ENCODE results near the gene MAP3K15. TPM values are rescaled to one million over a fixed set of nuclear protein-coding genes. Genes with fewer than 3 reads are reported as not detected.
"Not testable (repeated sequence)": the region's sequence is repeated elsewhere in the genome, so short reads cannot be mapped to it uniquely, and the experiment has no call there.

The MAP3K15 gene
- total RNA-seq, 2 experiments from 2014 or later, result 0.31 to 0.37 TPM

GRCh38 chrX:19517965-19518364 lies 2.7 kb upstream of the MAP3K15 start:
- H3K27me3 Mint-ChIP-seq (ENCODE audit: low read depth), result peaks cover 21% of the 10 kb centered on the region
- CTCF ChIA-PET, result no interaction called here
- H3K27ac Mint-ChIP-seq, result no peak overlapping the region

DNA sequence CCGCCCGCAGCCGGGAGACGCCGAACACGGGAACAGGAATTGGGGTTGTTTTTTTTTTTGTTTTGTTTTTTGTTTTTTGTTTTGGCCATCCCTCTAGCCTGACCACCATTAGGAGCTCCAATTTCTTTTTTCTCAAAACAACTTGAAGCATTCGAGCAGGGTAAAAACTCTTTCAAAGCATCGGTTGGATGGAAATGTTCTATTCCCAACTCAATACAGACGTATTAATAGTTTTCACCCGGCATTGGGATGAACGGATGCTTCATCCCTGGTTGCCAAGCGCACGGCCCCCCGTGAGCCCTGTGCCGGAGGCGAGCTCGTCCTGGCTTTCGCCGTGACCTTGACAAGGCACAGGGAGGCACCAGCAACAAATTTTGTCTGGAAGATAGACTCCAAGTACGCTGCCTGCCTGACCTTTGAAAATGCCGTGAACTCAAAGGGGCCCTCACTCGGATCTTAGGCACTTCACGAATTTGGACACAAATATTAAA lies 352 bp upstream of the MAP3K15 start:
- no peaks in the 10 kb centered on the region for H3K9me3 Mint-ChIP-seq (ENCODE audit: insufficient read depth)
- peaks cover 7% of the 10 kb centered on the region for H3K4me1 Mint-ChIP-seq (ENCODE audit: low read depth)
- no peak overlapping the region for H3K27ac Mint-ChIP-seq
- ATAC-seq, result no peak
- ChIA-PET POLR2A (no interaction called here), CTCF (interaction anchor here (1.0 kb wide), 1 partner anchor 143 kb away, joined by 3 read pairs; no protein-coding TSS in a partner anchor)
- H3K4me3 Mint-ChIP-seq, result no peak overlapping the region
- peaks cover 19% of the 10 kb centered on the region for H3K27me3 Mint-ChIP-seq (ENCODE audit: low read depth)
- DNase-seq, result no peak
- H3K36me3 Mint-ChIP-seq (ENCODE audit: low read depth), result no peaks in the 10 kb centered on the region

More at GRCh38 chrX:19517965-19518364, 2.7 kb upstream of the MAP3K15 start:
- H3K4me1 Mint-ChIP-seq (ENCODE audit: low read depth), result peaks cover 3% of the 10 kb centered on the region
- no peak for ATAC-seq
- H3K4me3 Mint-ChIP-seq, result no peak overlapping the region
- POLR2A ChIA-PET, result no interaction called here
- no peak for DNase-seq
- no peaks in the 10 kb centered on the region for H3K36me3 Mint-ChIP-seq (ENCODE audit: low read depth)
- no peaks in the 10 kb centered on the region for H3K9me3 Mint-ChIP-seq (ENCODE audit: insufficient read depth)

DNA sequence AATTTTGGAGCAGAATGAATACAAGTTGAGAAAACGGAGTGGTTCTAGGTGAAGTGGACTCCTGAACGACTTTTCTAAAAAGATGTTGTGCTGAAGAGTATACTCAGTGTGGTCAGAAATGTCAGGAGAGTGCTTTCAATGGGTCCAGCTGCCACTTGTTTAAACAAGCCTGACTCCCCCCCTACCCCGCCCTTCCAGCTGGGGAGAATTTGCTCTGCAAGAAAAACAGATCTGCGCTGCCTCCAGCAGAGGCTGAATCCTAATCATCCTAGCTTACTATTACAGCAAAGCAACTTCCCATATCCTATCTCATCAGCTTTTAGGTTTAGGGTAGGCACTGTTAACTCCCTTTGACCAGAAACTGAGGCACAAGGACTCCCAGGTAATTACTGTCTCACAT lies 1.9 kb downstream of the MAP3K15 start:
- Mint-ChIP-seq H3K4me3 (no peak overlapping the region), H3K27me3 (ENCODE audit: low read depth) (peaks cover 29% of the 10 kb centered on the region), H3K27ac (no peak overlapping the region), H3K4me1 (ENCODE audit: low read depth) (peaks cover 7% of the 10 kb centered on the region), H3K9me3 (ENCODE audit: insufficient read depth) (no peaks in the 10 kb centered on the region), H3K36me3 (ENCODE audit: low read depth) (no peaks in the 10 kb centered on the region)
- DNase-seq (no peak), ATAC-seq (no peak)
- POLR2A ChIA-PET, result no interaction called here
- CTCF ChIA-PET, result no interaction called here

DNA sequence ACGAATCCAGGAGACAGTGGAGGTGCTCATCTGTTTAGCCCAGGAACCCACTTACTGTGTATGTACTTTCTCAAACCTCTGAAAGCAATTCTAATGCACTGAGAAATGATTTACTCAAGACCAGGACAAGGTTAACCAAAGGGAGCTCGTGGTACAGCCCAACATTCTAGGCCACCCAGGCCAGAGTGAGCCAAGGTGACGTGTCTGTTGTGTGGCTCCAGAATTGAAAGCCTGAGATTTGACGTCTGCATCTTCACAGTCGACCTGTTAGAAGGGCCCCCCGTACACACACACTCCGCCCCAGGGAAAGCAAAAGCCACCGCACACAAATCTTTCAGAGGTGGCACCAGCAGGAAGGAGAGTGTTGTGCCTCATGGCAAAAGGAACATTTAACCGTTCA lies 2.3 kb downstream of the MAP3K15 start:
- peaks cover 7% of the 10 kb centered on the region for H3K4me1 Mint-ChIP-seq (ENCODE audit: low read depth)
- H3K36me3 Mint-ChIP-seq (ENCODE audit: low read depth), result no peaks in the 10 kb centered on the region
- H3K4me3 Mint-ChIP-seq, result no peak overlapping the region
- H3K27ac Mint-ChIP-seq, result no peak overlapping the region
- ChIA-PET CTCF (no interaction called here), POLR2A (no interaction called here)
- no peaks in the 10 kb centered on the region for H3K9me3 Mint-ChIP-seq (ENCODE audit: insufficient read depth)
- no peak for ATAC-seq
- peaks cover 26% of the 10 kb centered on the region for H3K27me3 Mint-ChIP-seq (ENCODE audit: low read depth)
- DNase-seq, result no peak

DNA sequence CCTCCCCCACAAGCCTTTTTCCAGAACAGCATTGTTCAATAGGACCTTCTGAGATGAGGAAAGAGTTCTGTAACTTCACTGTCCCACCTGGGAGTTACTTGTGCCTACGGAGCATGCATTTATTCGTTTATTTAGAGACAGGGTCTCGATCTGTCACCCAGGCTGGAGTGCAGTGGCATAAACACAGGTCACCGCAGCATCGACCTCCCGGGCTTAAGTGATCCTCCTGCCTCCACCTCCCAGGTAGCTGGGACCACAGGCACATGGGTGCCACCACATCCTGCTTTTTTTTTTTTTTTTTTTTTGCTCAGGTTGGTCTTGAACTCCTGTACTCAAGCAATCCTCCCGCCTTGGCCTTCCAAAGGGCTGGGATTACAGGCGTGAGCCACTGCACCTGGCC lies 2.9 kb downstream of the MAP3K15 start:
- ChIA-PET POLR2A (no interaction called here), CTCF (no interaction called here)
- no peak for ATAC-seq
- Mint-ChIP-seq H3K27me3 (ENCODE audit: low read depth) (peaks cover 23% of the 10 kb centered on the region), H3K4me3 (no peak overlapping the region), H3K9me3 (ENCODE audit: insufficient read depth) (no peaks in the 10 kb centered on the region), H3K4me1 (ENCODE audit: low read depth) (peaks cover 7% of the 10 kb centered on the region), H3K27ac (no peak overlapping the region), H3K36me3 (ENCODE audit: low read depth) (no peaks in the 10 kb centered on the region)
- no peak for DNase-seq

- peaks cover 19% of the 10 kb centered on the region for H3K27me3 Mint-ChIP-seq (ENCODE audit: low read depth)
- H3K9me3 Mint-ChIP-seq (ENCODE audit: insufficient read depth); H3K4me1 Mint-ChIP-seq (ENCODE audit: low read depth); DNase-seq; H3K27ac Mint-ChIP-seq; H3K36me3 Mint-ChIP-seq (ENCODE audit: low read depth); ATAC-seq; POLR2A ChIA-PET; H3K4me3 Mint-ChIP-seq: not testable (repeated sequence)
- CTCF ChIA-PET, result interaction anchor here (1.2 kb wide), 1 partner anchor 140 kb away, joined by 3 read pairs; no protein-coding TSS in a partner anchor
Observed at GRCh38 chrX:19511796-19512195, 3.5 kb downstream of the MAP3K15 start.

- ATAC-seq (no peak), DNase-seq (no peak)
- H3K36me3 Mint-ChIP-seq (ENCODE audit: low read depth), result no peaks in the 10 kb centered on the region
- no peaks in the 10 kb centered on the region for H3K4me1 Mint-ChIP-seq (ENCODE audit: low read depth)
- no peaks in the 10 kb centered on the region for H3K9me3 Mint-ChIP-seq (ENCODE audit: insufficient read depth)
- no peak overlapping the region for H3K27ac Mint-ChIP-seq
- no peak overlapping the region for H3K4me3 Mint-ChIP-seq
- peaks cover 7% of the 10 kb centered on the region for H3K27me3 Mint-ChIP-seq (ENCODE audit: low read depth)
- ChIA-PET CTCF (no interaction called here), POLR2A (no interaction called here)
Observed at GRCh38 chrX:19496711-19497110, 18.6 kb downstream of the MAP3K15 start.

- ATAC-seq, result no peak
- ChIA-PET POLR2A (no interaction called here), CTCF (no interaction called here)
- Mint-ChIP-seq H3K27me3 (ENCODE audit: low read depth) (no peaks in the 10 kb centered on the region), H3K4me1 (ENCODE audit: low read depth) (peaks cover 9% of the 10 kb centered on the region), H3K36me3 (ENCODE audit: low read depth) (no peaks in the 10 kb centered on the region), H3K27ac (no peak overlapping the region), H3K4me3 (no peak overlapping the region), H3K9me3 (ENCODE audit: insufficient read depth) (no peaks in the 10 kb centered on the region)
- DNase-seq, result no peak
Observed at GRCh38 chrX:19487520-19488200, 27.6 kb downstream of the MAP3K15 start.

- H3K27me3 Mint-ChIP-seq (ENCODE audit: low read depth), result no peaks in the 10 kb centered on the region
- CTCF ChIA-PET, result no interaction called here
- no peaks in the 10 kb centered on the region for H3K36me3 Mint-ChIP-seq (ENCODE audit: low read depth)
- no peak overlapping the region for H3K27ac Mint-ChIP-seq
- DNase-seq (no peak), ATAC-seq (no peak)
- no peaks in the 10 kb centered on the region for H3K9me3 Mint-ChIP-seq (ENCODE audit: insufficient read depth)
- no peaks in the 10 kb centered on the region for H3K4me1 Mint-ChIP-seq (ENCODE audit: low read depth)
- POLR2A ChIA-PET, result no interaction called here
- H3K4me3 Mint-ChIP-seq, result no peak overlapping the region
Observed at GRCh38 chrX:19479458-19479857, 35.9 kb downstream of the MAP3K15 start.

GRCh38 chrX:19468383-19468782 lies 46.9 kb downstream of the MAP3K15 start:
- H3K27me3 Mint-ChIP-seq (ENCODE audit: low read depth); H3K9me3 Mint-ChIP-seq (ENCODE audit: insufficient read depth); H3K27ac Mint-ChIP-seq; ATAC-seq; DNase-seq; POLR2A ChIA-PET; H3K4me3 Mint-ChIP-seq; H3K36me3 Mint-ChIP-seq (ENCODE audit: low read depth); H3K4me1 Mint-ChIP-seq (ENCODE audit: low read depth): not testable (repeated sequence)
- CTCF ChIA-PET, result interaction anchor here (0.7 kb wide), 1 partner anchor 93 kb away, joined by 3 read pairs; no protein-coding TSS in a partner anchor

- Mint-ChIP-seq H3K36me3 (ENCODE audit: low read depth) (no peaks in the 10 kb centered on the region), H3K27ac (no peak overlapping the region), H3K9me3 (ENCODE audit: insufficient read depth) (no peaks in the 10 kb centered on the region), H3K27me3 (ENCODE audit: low read depth) (no peaks in the 10 kb centered on the region), H3K4me1 (ENCODE audit: low read depth) (no peaks in the 10 kb centered on the region), H3K4me3 (no peak overlapping the region)
- ATAC-seq, result no peak
- DNase-seq, result no peak
- ChIA-PET CTCF (no interaction called here), POLR2A (no interaction called here)
Observed at GRCh38 chrX:19462879-19463278, 52.4 kb downstream of the MAP3K15 start.

GRCh38 chrX:19462231-19462630 lies 53.1 kb downstream of the MAP3K15 start:
- no peak overlapping the region for H3K27ac Mint-ChIP-seq
- ATAC-seq, result no peak
- H3K27me3 Mint-ChIP-seq (ENCODE audit: low read depth), result no peaks in the 10 kb centered on the region
- H3K9me3 Mint-ChIP-seq (ENCODE audit: insufficient read depth), result no peaks in the 10 kb centered on the region
- H3K4me3 Mint-ChIP-seq, result no peak overlapping the region
- H3K36me3 Mint-ChIP-seq (ENCODE audit: low read depth), result no peaks in the 10 kb centered on the region
- ChIA-PET POLR2A (no interaction called here), CTCF (no interaction called here)
- H3K4me1 Mint-ChIP-seq (ENCODE audit: low read depth), result no peaks in the 10 kb centered on the region
- DNase-seq, result no peak

GRCh38 chrX:19457662-19458061 lies 57.6 kb downstream of the MAP3K15 start:
- no peak for DNase-seq
- no peak overlapping the region for H3K4me3 Mint-ChIP-seq
- no peaks in the 10 kb centered on the region for H3K36me3 Mint-ChIP-seq (ENCODE audit: low read depth)
- H3K27me3 Mint-ChIP-seq (ENCODE audit: low read depth), result peaks cover 2% of the 10 kb centered on the region
- POLR2A ChIA-PET, result no interaction called here
- no peak overlapping the region for H3K27ac Mint-ChIP-seq
- H3K9me3 Mint-ChIP-seq (ENCODE audit: insufficient read depth), result no peaks in the 10 kb centered on the region
- no peaks in the 10 kb centered on the region for H3K4me1 Mint-ChIP-seq (ENCODE audit: low read depth)
- CTCF ChIA-PET, result interaction anchor here (1.1 kb wide), 1 partner anchor 74 kb away, joined by 3 read pairs; no protein-coding TSS in a partner anchor
- ATAC-seq, result no peak

All from activated CD8-positive, alpha-beta T cell treated with anti-CD3 and anti-CD28 coated beads, Interleukin-2, amount 10 ng/mL, durations not matched to agents 7 days and 5 days (primary cell).